Muscle layer of duodenum (tissue), 2 donors: ENCODE results near the gene GRIPAP1.

Source experiments
- H3K27ac ChIP-seq: one replicate; pipeline ENCODE4 v1.7.0; 2013; ENCODE audit warnings: mild to moderate bottlenecking, low read length
- H3K27me3 ChIP-seq: one replicate; pipeline ENCODE4 v1.7.0; 2013; ENCODE audit warnings: low read depth, mild to moderate bottlenecking, control low read depth, low read length
- H3K36me3 ChIP-seq, 2 donors: one replicate each; pipeline ENCODE4 v1.7.0; 2013; ENCODE audit warnings: low read length in 2 of 2, control low read depth in 1 of 2, mild to moderate bottlenecking in 1 of 2; ENCODE audit not compliant: insufficient read depth in 2 of 2, control insufficient read depth in 1 of 2
- H3K4me1 ChIP-seq, 2 donors: one replicate each; pipeline ENCODE4 v1.7.0; 2013; ENCODE audit warnings: low read length in 2 of 2, mild to moderate bottlenecking in 2 of 2, control low read depth in 1 of 2, moderate library complexity in 1 of 2; ENCODE audit not compliant: insufficient read depth in 2 of 2, control insufficient read depth in 1 of 2
- H3K4me3 ChIP-seq, 2 donors: one replicate each; pipeline ENCODE4 v1.7.0; 2013; ENCODE audit warnings: low read length in 2 of 2, low read depth in 1 of 2, mild to moderate bottlenecking in 1 of 2
- H3K9me3 ChIP-seq, 2 donors: one replicate each; pipeline ENCODE4 v1.7.0; 2013; ENCODE audit warnings: low read length in 2 of 2, control low read depth in 1 of 2, mild to moderate bottlenecking in 1 of 2; ENCODE audit not compliant: control insufficient read depth in 1 of 2
- donor health status: healthy.

Gene GRIPAP1

DNA sequence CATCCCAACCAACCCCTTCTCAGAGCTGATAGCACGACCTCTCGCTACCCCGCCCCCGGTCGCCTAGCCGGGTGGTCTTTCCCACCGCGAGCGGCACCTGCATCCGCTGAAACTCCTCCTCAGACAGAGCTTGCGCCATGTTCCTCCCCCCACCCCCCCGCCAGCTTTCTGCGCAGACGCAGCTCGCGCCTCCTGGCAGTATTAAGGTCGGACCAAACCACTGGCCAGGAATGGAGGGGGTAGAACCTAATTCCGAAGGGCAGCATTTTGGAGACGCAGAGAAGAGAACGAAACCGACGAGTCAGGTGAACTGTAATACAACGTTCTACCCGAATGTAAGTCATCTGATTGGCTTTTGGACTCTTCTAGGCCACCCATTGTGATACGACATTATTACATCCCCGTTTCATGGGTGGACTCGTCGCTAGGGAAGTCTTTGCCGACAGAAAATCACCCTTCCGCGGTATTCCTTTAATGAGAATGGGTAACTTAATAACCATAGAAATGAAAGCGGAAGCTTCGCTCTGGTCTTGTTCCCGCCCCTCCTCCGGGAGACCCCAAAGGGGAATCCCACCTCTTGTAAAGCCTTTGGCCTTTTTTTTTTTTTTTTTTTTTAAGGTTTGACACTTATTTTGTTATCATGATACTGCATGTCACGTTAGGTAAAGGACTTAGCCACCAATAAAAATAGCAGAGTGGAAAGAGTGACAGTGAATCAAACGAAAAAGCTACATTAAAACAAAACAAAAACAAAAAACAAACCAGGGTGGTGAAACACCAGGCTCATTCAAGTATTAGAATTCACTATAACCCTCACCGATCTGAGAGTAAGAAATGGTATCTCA is at the start of gene GRIPAP1:
Gene GRIPAP1, minus strand, starts transcription at position 174 of the 845 bp plus-strand sequence. Its CDS starts 35 bp downstream, at position 139.
- H3K27ac ChIP-seq: peak within 1 kb of the TSS; percentile 92
- H3K4me1 ChIP-seq: peaks cover 7 to 9% of the 10 kb centered on the region in 2 donors
- H3K4me3 ChIP-seq: peak within 1 kb of the TSS; percentile 79 to 83
- H3K9me3 ChIP-seq: no peaks in the 10 kb centered on the region
- H3K27me3 ChIP-seq: no peaks in the 10 kb centered on the region
- peaks cover 4 to 11% of the 10 kb centered on the region in 2 donors for H3K36me3 ChIP-seq

- Histone ChIP-seq H3K9me3 (no peaks in the 10 kb centered on the region), H3K4me1 (peaks cover 5 to 14% of the 10 kb centered on the region in 2 donors), H3K36me3 (peaks cover 6 to 13% of the 10 kb centered on the region in 2 donors), H3K4me3 (peak overlapping the region in 1 of 2 donors; percentile 19), H3K27me3 (no peaks in the 10 kb centered on the region), H3K27ac (peak overlapping the region; percentile 58)
Measured at GRCh38 chrX:49043987-49044281, 41.9 kb upstream of the GRIPAP1 start.

GRCh38 chrX:49043220-49043986 is 41.3 kb upstream of the GRIPAP1 start, which contains the start of gene TFE3:
TSS of gene TFE3 (minus strand) at chrX:49043357. CDS start at chrX:49043226, 131 bp downstream.
- H3K4me3 ChIP-seq: peak within 1 kb of the TSS; percentile 73 to 84
- peak within 1 kb of the TSS; percentile 97 for H3K27ac ChIP-seq
- no peaks in the 10 kb centered on the region for H3K9me3 ChIP-seq

DNA sequence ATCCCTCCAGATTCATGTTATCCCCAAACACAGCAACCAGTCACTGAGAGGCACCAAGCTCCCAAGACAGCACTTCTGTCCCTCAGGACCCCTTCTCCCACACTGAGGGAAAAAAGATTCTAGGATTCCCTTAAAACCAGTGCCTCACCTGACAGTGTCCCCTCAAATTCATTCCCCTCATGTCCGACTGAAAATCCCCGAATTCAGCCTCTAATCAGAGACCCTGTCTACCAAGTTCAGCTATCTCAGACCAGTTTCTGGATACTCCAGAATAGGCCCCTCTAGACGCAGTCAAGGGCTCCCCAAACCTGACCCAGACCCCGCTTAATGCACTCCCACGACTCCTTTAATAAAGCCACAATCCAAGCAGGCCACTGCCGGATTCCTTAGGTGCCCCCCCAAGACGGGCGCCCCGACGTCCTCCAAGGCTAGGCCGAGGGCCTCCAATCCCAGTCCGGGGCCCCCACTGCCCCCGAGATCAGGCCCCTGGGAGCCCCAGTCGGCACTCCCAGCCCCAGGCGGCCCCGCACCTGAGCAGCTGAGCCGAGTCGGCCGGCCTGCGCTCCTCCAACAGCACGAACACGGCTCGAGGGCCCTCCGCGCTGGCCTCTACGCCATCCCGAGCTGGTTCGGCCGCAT is 40.6 kb upstream of the GRIPAP1 start:
- Histone ChIP-seq H3K4me3 (peak overlapping the region; percentile 73 to 84), H3K27ac (peak overlapping the region; percentile 97), H3K36me3 (peaks cover 13 to 25% of the 10 kb centered on the region in 2 donors), H3K4me1 (peaks cover 5 to 20% of the 10 kb centered on the region in 2 donors), H3K9me3 (no peaks in the 10 kb centered on the region), H3K27me3 (no peaks in the 10 kb centered on the region)

More at GRCh38 chrX:49043220-49043986, 41.3 kb upstream of the GRIPAP1 start, which contains the start of gene TFE3:
- Histone ChIP-seq H3K27me3 (no peaks in the 10 kb centered on the region), H3K36me3 (peaks cover 10 to 18% of the 10 kb centered on the region in 2 donors), H3K4me1 (peaks cover 5 to 17% of the 10 kb centered on the region in 2 donors)

DNA sequence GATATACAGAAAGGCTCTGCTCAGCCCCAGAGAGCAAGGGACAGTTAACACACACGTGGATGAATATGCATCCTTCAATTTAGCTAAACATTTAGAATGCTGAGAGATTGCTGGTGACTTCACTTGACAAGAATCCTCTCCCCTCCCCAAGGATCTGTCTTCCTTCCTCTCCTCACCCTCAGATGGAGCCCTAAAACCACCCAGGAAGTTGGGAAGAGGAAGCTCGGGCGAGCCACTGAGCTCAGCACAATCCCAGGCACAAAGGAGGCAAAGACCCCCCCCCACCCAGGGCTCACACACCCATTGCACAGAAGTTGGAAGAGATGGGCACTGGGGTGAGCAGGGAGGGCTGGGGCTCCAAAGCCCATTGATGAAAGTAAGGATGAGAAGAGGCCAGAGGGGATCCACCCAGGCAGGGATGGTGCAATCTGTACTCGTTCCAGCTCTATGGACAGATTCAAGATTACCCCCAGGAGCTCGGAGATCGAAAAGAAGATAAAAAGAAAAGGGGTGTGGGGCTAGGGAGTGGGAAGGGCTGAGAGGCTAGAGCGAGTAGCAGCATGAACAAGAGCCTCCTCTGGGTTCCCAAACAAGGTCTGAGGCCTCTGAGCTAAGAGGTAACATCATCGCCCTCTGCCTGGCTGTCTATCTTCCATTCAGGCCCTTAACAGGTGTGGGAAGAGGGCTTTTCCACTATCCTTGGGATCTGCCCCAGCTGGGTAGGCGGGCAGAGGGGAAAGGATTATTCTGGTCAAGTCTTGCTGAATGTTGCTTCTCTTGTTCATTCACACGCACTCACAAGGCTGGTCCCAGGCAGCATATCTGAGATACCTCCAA is 39.9 kb upstream of the GRIPAP1 start:
- H3K27me3 ChIP-seq: no peaks in the 10 kb centered on the region
- H3K9me3 ChIP-seq: no peaks in the 10 kb centered on the region
- peak overlapping the region; percentile 73 to 84 for H3K4me3 ChIP-seq
- H3K4me1 ChIP-seq: peaks cover 5 to 20% of the 10 kb centered on the region in 2 donors
- peaks cover 15 to 32% of the 10 kb centered on the region in 2 donors for H3K36me3 ChIP-seq
- peak overlapping the region; percentile 97 for H3K27ac ChIP-seq

DNA sequence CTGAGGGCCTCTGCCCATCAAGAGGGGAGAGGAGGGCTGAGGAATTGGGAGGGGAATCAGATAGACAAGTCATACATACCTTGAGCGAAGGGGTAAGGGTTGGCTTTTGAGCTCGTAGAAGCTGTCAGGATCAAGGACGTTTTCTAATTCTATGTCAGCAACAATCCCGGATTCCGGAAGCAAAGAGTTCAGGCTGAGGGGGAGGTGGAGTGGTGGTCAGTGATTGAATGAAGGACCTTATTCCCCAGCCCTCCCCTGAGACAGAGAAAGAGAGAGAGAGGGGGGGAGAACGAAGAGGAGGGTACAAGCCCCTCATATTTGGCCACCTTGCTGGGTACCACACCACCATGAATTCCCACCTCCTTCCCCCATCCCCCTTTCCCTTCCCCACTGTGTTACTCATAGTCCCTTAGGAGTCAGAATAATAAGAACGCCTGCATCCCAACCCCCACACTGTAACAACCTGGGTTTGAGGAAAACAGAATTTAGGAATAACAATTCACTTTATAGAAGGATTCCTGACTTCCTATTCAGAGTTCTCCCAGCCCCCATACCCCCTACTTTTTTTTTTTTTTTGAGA is 38.4 kb upstream of the GRIPAP1 start:
- Histone ChIP-seq H3K4me1 (peaks cover 5 to 20% of the 10 kb centered on the region in 2 donors), H3K4me3 (peak overlapping the region; percentile 42 to 73), H3K9me3 (no peaks in the 10 kb centered on the region), H3K36me3 (peaks cover 15 to 35% of the 10 kb centered on the region in 2 donors), H3K27me3 (no peaks in the 10 kb centered on the region), H3K27ac (peak overlapping the region; percentile 85)

DNA sequence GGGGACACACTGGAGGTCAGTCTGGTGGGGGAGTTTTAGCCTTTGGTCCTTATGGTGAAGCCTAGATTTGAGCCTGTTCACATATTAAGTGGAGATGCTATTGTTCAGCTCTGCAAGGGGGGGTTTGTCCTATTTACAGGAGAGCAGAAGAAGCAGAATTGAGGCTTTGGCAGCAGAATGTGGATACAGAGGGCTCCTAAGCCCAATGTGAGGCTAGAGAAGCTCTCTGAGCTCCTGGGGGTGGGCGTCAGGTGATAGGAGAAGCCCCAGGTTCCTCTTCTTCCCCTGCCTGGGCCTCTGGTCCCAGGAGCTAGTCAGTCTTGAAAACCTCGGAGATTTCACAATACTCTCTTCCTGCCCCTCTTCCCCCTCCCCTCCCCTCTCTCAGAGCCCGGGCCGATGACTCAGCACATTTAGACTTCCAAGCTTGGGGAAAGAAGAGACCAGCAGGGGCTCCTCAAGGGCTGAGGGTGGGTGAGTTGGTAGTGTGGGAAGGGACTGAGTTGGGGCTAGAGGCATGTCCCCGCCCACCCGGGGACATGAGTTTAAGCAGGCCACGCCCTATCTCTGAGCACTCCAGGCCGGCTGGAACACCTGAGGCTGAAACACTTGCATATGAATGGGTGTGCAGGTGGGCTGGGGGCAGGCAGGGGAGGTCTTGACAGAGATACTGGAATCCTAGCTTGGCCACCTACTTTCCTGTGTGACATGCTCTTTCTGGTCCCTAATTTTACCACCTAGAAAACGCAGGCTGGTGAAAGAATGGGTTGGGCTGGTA is 37.7 kb upstream of the GRIPAP1 start:
- no peaks in the 10 kb centered on the region for H3K9me3 ChIP-seq
- H3K27me3 ChIP-seq: no peaks in the 10 kb centered on the region
- peaks cover 5 to 20% of the 10 kb centered on the region in 2 donors for H3K4me1 ChIP-seq
- H3K36me3 ChIP-seq: peaks cover 15 to 35% of the 10 kb centered on the region in 2 donors
- H3K27ac ChIP-seq: peak overlapping the region; percentile 85
- peak overlapping the region; percentile 42 to 73 for H3K4me3 ChIP-seq

GRCh38 chrX:49037883-49038475 is 35.9 kb upstream of the GRIPAP1 start:
- Histone ChIP-seq H3K36me3 (peaks cover 29 to 44% of the 10 kb centered on the region in 2 donors), H3K4me1 (peaks cover 5 to 30% of the 10 kb centered on the region in 2 donors), H3K9me3 (no peaks in the 10 kb centered on the region), H3K27ac (no peak overlapping the region), H3K4me3 (no peak overlapping the region), H3K27me3 (no peaks in the 10 kb centered on the region)

- H3K27me3 ChIP-seq: no peaks in the 10 kb centered on the region
- H3K27ac ChIP-seq: no peak overlapping the region
- no peak overlapping the region for H3K4me3 ChIP-seq
- no peaks in the 10 kb centered on the region for H3K9me3 ChIP-seq
- H3K36me3 ChIP-seq: peaks cover 25 to 32% of the 10 kb centered on the region in 2 donors
- H3K4me1 ChIP-seq: peaks cover 0 to 15% of the 10 kb centered on the region in 2 donors
Measured at GRCh38 chrX:49030283-49030682, 28.2 kb upstream of the GRIPAP1 start.
